Transverse colon (tissue), 4 donors: Measurements from ENCODE around the gene PHYHD1. TPM values are rescaled to one million over a fixed set of nuclear protein-coding genes. Genes with fewer than 3 reads are reported as not detected.

ENCODE experiments used
- DNase-seq: peaks from one replicate; pipeline ENCODE4 v3.0.0-alpha.2; 2019
- H3K27ac ChIP-seq, 4 donors: fragments of 200-600 bp; sonication (generic); 2 replicates each; pipeline ENCODE4 v1.5.1; 2016 to 2018; ENCODE audit warnings: inconsistent platforms in 4 of 4
- H3K27me3 ChIP-seq: fragments of 200-600 bp; sonication (generic); 2 replicates; pipeline ENCODE4 v1.5.1; 2017; ENCODE audit warnings: inconsistent platforms
- H3K36me3 ChIP-seq, 4 donors: fragments of 200-600 bp; sonication (generic); 2 replicates each; pipeline ENCODE4 v1.5.1; 2017 to 2019; ENCODE audit warnings: inconsistent platforms in 4 of 4
- H3K4me1 ChIP-seq, 4 donors: fragments of 200-600 bp; sonication (generic); 2 replicates each; pipeline ENCODE4 v1.5.1; 2017 to 2020; ENCODE audit warnings: inconsistent platforms in 4 of 4
- H3K4me3 ChIP-seq, 4 donors: fragments of 200-600 bp; sonication (generic); 1 replicate in 1 of 4; 2 replicates in 3 of 4; pipeline versions ENCODE4 v1.5.1 to v1.6.1; 2017 to 2019; ENCODE audit warnings: inconsistent platforms in 4 of 4
- H3K9me3 ChIP-seq, 2 donors: fragments of 200-600 bp; sonication (generic); 2 replicates each; pipeline ENCODE4 v1.5.1; 2017 to 2019; ENCODE audit warnings: inconsistent platforms in 2 of 2
- CTCF ChIP-seq, 5 experiments: fragments of 200-600 bp in 3 of 5; fragments of 450-650 bp in 2 of 5; sonication (generic) in 3 of 5; IDR thresholded peaks; 1 replicate in 2 of 5; 2 replicates in 3 of 5; pipeline ENCODE4 v1.5.1; 2016 to 2017; ENCODE audit warnings: antibody characterized with exemption in 5 of 5, inconsistent platforms in 3 of 5, mild to moderate bottlenecking in 2 of 5, moderate library complexity in 1 of 5
- EP300 ChIP-seq: sonication (generic); formaldehyde crosslinking; IDR thresholded peaks from one replicate; pipeline ENCODE4 v1.6.1; 2017; ENCODE audit warnings: antibody characterized with exemption, low read depth
- POLR2A ChIP-seq: fragments of 450-650 bp; IDR thresholded peaks from one replicate; pipeline ENCODE4 v1.6.1; 2016; ENCODE audit warnings: antibody characterized with exemption, mild to moderate bottlenecking, moderate library complexity
- POLR2AphosphoS5 ChIP-seq, 3 donors: sonication (generic); formaldehyde crosslinking; IDR thresholded peaks; one replicate each; pipeline ENCODE4 v1.6.1; 2016; ENCODE audit warnings: antibody characterized with exemption in 3 of 3
- WGBS, 2 donors: methylation state at CpG; one replicate each; pipeline ENCODE4 v1.1.5; 2018; ENCODE audit warnings: low coverage in 1 of 2; 5-methylcytosine and 5-hydroxymethylcytosine counted together
- in situ Hi-C, 4 donors: fragments of 200-750 bp; cut with MboI; loops; one replicate each; pipeline versions ENCODE4 v1.15.0 to v1.15.1; 2017; ENCODE audit warnings: low sequenced_read_pairs in 3 of 4, low pct_ligation_motif_present in 1 of 4, low pct_unique_long_range_greater_than_20kb in 1 of 4
- intact Hi-C: fragments of 100-400 bp; cut with DNase I; formaldehyde crosslinking; loops from one replicate; pipeline ENCODE4 v1.15.1; 2023; ENCODE audit warnings: low total_unique reads
- total RNA-seq, 4 donors: library from RNA; depleted of rRNA; stranded (reverse); fragments of >200 nt; gene quantifications; one replicate each; pipeline ENCODE4 v1.1.0, GENCODE V29; 2016

The PHYHD1 gene
- total RNA-seq, 4 donors from 2014 or later: 3.2 to 22.4 (median 5.5) TPM

- no peaks in the 10 kb centered on the region for H3K9me3 ChIP-seq
- no peak for DNase-seq
- intact Hi-C loops: no loop called here
- H3K4me3 ChIP-seq: no peak overlapping the region
- H3K36me3 ChIP-seq: peaks cover 0 to 16% (median 4%) of the 10 kb centered on the region in 4 donors
- peaks cover 21 to 42% (median 22%) of the 10 kb centered on the region in 4 donors for H3K4me1 ChIP-seq
- in situ Hi-C loops: no loop called here
- 67% methylated on average over 5 of the region's 5 CpGs; no CpG with 5 or more reads in 1 of the 2 donors for WGBS, 2 donors
- no peaks in the 10 kb centered on the region for H3K27me3 ChIP-seq
- TF ChIP-seq CTCF (IDR thresholded peaks at IDR 0.05): no peak
- no peak for TF ChIP-seq EP300
- no peak for TF ChIP-seq POLR2A
- TF ChIP-seq POLR2AphosphoS5 (IDR thresholded peaks at IDR 0.05): no peak
- H3K27ac ChIP-seq: peak overlapping the region in 3 of 4 donors; percentile 30 to 46 (median 37)
Measured at GRCh38 chr9:128898382-128898781, 22.4 kb upstream of the PHYHD1 start.

- H3K4me3 ChIP-seq: no peak overlapping the region
- WGBS, 2 donors: 85% methylated on average over 18 of the region's 18 CpGs; no CpG with 5 or more reads in 1 of the 2 donors
- peaks cover 21 to 41% (median 22%) of the 10 kb centered on the region in 4 donors for H3K4me1 ChIP-seq
- no peaks in the 10 kb centered on the region for H3K9me3 ChIP-seq
- peak overlapping the region; percentile 30 to 53 (median 48) for H3K27ac ChIP-seq
- peaks cover 0 to 16% (median 4%) of the 10 kb centered on the region in 4 donors for H3K36me3 ChIP-seq
- TF ChIP-seq CTCF (IDR thresholded peaks at IDR 0.05) (no peak), EP300 (no peak), POLR2AphosphoS5 (IDR thresholded peaks at IDR 0.05) (no peak), POLR2A (no peak)
- DNase-seq: no peak
- intact Hi-C loops (no loop called here), in situ Hi-C loops (no loop called here)
- no peaks in the 10 kb centered on the region for H3K27me3 ChIP-seq
Measured at GRCh38 chr9:128898845-128899565, 21.8 kb upstream of the PHYHD1 start.

GRCh38 chr9:128899566-128900322 is 21.0 kb upstream of the PHYHD1 start:
- peak; percentile 47 for DNase-seq
- Histone ChIP-seq H3K9me3 (no peaks in the 10 kb centered on the region), H3K4me1 (peaks cover 21 to 41% (median 22%) of the 10 kb centered on the region in 4 donors), H3K4me3 (no peak overlapping the region), H3K27me3 (no peaks in the 10 kb centered on the region), H3K27ac (peak overlapping the region; percentile 30 to 53 (median 46)), H3K36me3 (peaks cover 0 to 16% (median 4%) of the 10 kb centered on the region in 4 donors)
- TF ChIP-seq EP300: no peak
- no peak for TF ChIP-seq CTCF (IDR thresholded peaks at IDR 0.05)
- TF ChIP-seq POLR2AphosphoS5 (IDR thresholded peaks at IDR 0.05): peak in 1 of 3 donors; percentile 9
- intact Hi-C loops (no loop called here), in situ Hi-C loops (no loop called here)
- WGBS, 2 donors: 43 to 53% methylated on average over 3 to 8 of the region's 8 CpGs

- no peaks in the 10 kb centered on the region for H3K27me3 ChIP-seq
- 88% methylated on average over 7 of the region's 7 CpGs; no CpG with 5 or more reads in 1 of the 2 donors for WGBS, 2 donors
- peaks cover 0 to 9% (median 4%) of the 10 kb centered on the region in 4 donors for H3K36me3 ChIP-seq
- TF ChIP-seq POLR2AphosphoS5 (IDR thresholded peaks at IDR 0.05) (no peak), EP300 (no peak), POLR2A (no peak), CTCF (IDR thresholded peaks at IDR 0.05) (no peak)
- no peaks in the 10 kb centered on the region for H3K9me3 ChIP-seq
- intact Hi-C loops (no loop called here), in situ Hi-C loops (no loop called here)
- peaks cover 21 to 41% (median 22%) of the 10 kb centered on the region in 4 donors for H3K4me1 ChIP-seq
- DNase-seq: no peak
- H3K27ac ChIP-seq: peak overlapping the region; percentile 65 to 83 (median 73)
- no peak overlapping the region for H3K4me3 ChIP-seq
Measured at GRCh38 chr9:128901379-128901778, 19.4 kb upstream of the PHYHD1 start.
